GM12878 (cell line): Measurements from ENCODE around the gene CSK. TPM values are rescaled to one million over a fixed set of nuclear protein-coding genes. Genes with fewer than 3 reads are reported as not detected.
A peak's percentile ranks its signal among the peaks of the same experiment; 100 is the strongest.

Experiments
- CREM ChIP-seq: IDR thresholded peaks from 2 replicates; pipeline ENCODE4 v1.6.1; 2014; ENCODE audit warnings: antibody characterized with exemption, low read depth
- EP300 ChIP-seq, 2 experiments: fragments of 150-350 bp in 1 of 2; IDR thresholded peaks; 2 replicates each; pipeline ENCODE4 v1.6.1; 2011 to 2012; ENCODE audit warnings: low read depth in 2 of 2, low read length in 2 of 2, borderline replicate concordance in 1 of 2, improper control_type of control experiment in 1 of 2, inconsistent platforms in 1 of 2; ENCODE audit not compliant: control insufficient read depth in 1 of 2
- FOXM1 ChIP-seq: IDR thresholded peaks from 2 replicates; pipeline ENCODE4 v1.6.1; 2012; ENCODE audit warnings: low read depth, mild to moderate bottlenecking, inconsistent platforms, low read length, moderate library complexity
- GATAD2B ChIP-seq: fragments of 450-650 bp; conservative IDR thresholded peaks from 2 replicates; pipeline ENCODE4 v1.6.1; 2017; ENCODE audit warnings: low read depth, mild to moderate bottlenecking, moderate library complexity
- HDGF ChIP-seq: fragments of 450-650 bp; IDR thresholded peaks from 2 replicates; pipeline ENCODE4 v1.6.1; 2016; ENCODE audit warnings: antibody characterized with exemption
- IKZF1 ChIP-seq: fragments of 450-650 bp; conservative IDR thresholded peaks from 2 replicates; pipeline ENCODE4 v1.6.1; 2017; ENCODE audit warnings: antibody characterized with exemption, mild to moderate bottlenecking
- IRF4 ChIP-seq: IDR thresholded peaks from 2 replicates; pipeline ENCODE4 v1.6.1; 2011; ENCODE audit warnings: low read depth, low read length
- MTA2 ChIP-seq: fragments of 450-650 bp; IDR thresholded peaks from 2 replicates; pipeline ENCODE4 v1.6.1; 2016; ENCODE audit warnings: low read depth, mild to moderate bottlenecking, moderate library complexity
- MXI1 ChIP-seq: fragments of 150-350 bp; IDR thresholded peaks from 2 replicates; pipeline ENCODE4 v1.6.1; 2011; ENCODE audit warnings: low read depth, mild to moderate bottlenecking, inconsistent platforms, low read length, improper control_type of control experiment
- NR2C1 ChIP-seq: fragments of 450-650 bp; IDR thresholded peaks from 2 replicates; pipeline ENCODE4 v1.6.1; 2017; ENCODE audit warnings: antibody characterized with exemption, mild to moderate bottlenecking, moderate library complexity
- POLR2AphosphoS2 ChIP-seq: IDR thresholded peaks from 2 replicates; pipeline ENCODE4 v1.6.1; 2011; ENCODE audit warnings: low read depth, mild to moderate bottlenecking, low read length, improper control_type of control experiment, moderate library complexity
- RAD51 ChIP-seq: fragments of 450-650 bp; IDR thresholded peaks from 2 replicates; pipeline ENCODE4 v1.6.1; 2016; ENCODE audit warnings: moderate library complexity, mild to moderate bottlenecking, inconsistent platforms
- RCOR1 ChIP-seq: conservative IDR thresholded peaks from 2 replicates; pipeline ENCODE4 v1.6.1; 2012; ENCODE audit warnings: low read depth, low read length, improper control_type of control experiment
- SMARCA5 ChIP-seq: fragments of 450-650 bp; IDR thresholded peaks from 2 replicates; pipeline ENCODE4 v1.6.1; 2017; ENCODE audit warnings: mild to moderate bottlenecking
- STAT1 ChIP-seq: fragments of 450-650 bp; conservative IDR thresholded peaks from 2 replicates; pipeline ENCODE4 v1.6.1; 2014; ENCODE audit warnings: antibody characterized with exemption, mild to moderate bottlenecking
- SUPT20H ChIP-seq: IDR thresholded peaks from 2 replicates; pipeline ENCODE4 v1.6.1; 2011; ENCODE audit warnings: low read depth, mild to moderate bottlenecking, low read length, moderate library complexity, borderline replicate concordance; ENCODE audit not compliant: control insufficient read depth
- YY1 ChIP-seq: IDR thresholded peaks from 2 replicates; pipeline ENCODE4 v1.6.1; 2011; ENCODE audit warnings: low read depth, mild to moderate bottlenecking, low read length
- ZBTB33 ChIP-seq: fragments of 450-650 bp; IDR thresholded peaks from 2 replicates; pipeline ENCODE4 v1.6.1; 2017; ENCODE audit warnings: mild to moderate bottlenecking
- ZNF217 ChIP-seq: fragments of 450-650 bp; IDR thresholded peaks from 2 replicates; pipeline ENCODE4 v1.6.1; 2017; ENCODE audit warnings: antibody characterized with exemption, mild to moderate bottlenecking
- ZNF592 ChIP-seq: fragments of 450-650 bp; IDR thresholded peaks from 2 replicates; pipeline ENCODE4 v1.6.1; 2017; ENCODE audit warnings: mild to moderate bottlenecking, moderate library complexity
- ZZZ3 ChIP-seq: IDR thresholded peaks from 2 replicates; pipeline ENCODE4 v1.6.1; 2011; ENCODE audit warnings: low read depth; ENCODE audit not compliant: control insufficient read depth, insufficient read length
- polyA plus RNA-seq, 11 experiments: library from polyadenylated mRNA; depleted of rRNA in 4 of 11; unstranded in 6 of 11; stranded (reverse) in 5 of 11; fragments of >200 nt; fragmentation: Nextera tagmentation in 4 of 11; fragmentation: Illumina TruSeq in 1 of 11; extraction: Ambion mirVana in 4 of 11; extraction: Trizol in 1 of 11; gene quantifications; 1 replicate in 1 of 11; 2 replicates in 10 of 11; pipeline versions ENCODE4 v1.2.1 to v1.2.3, GENCODE V29; 2011 to 2016; ENCODE audit warnings: inconsistent platforms in 2 of 11, missing spikeins in 2 of 11, low read depth in 1 of 11
- total RNA-seq, 4 experiments: library from RNA; depleted of rRNA in 3 of 4; stranded (reverse); fragments of >200 nt in 3 of 4; fragmentation: Illumina TruSeq in 1 of 4; extraction: Trizol in 1 of 4; gene quantifications; 2 replicates each; pipeline versions ENCODE4 v1.2.1 to v1.2.3, GENCODE V29; 2013 to 2021
- TF ChIP-seq, protein P1 (sequence below): fragments of 450-650 bp; IDR thresholded peaks from 2 replicates; pipeline ENCODE4 v1.6.1; 2016; ENCODE audit warnings: mild to moderate bottlenecking
- TF ChIP-seq, protein P2 (sequence below): fragments of 150-350 bp; IDR thresholded peaks from 2 replicates; pipeline ENCODE4 v1.6.1; 2014; ENCODE audit warnings: mild to moderate bottlenecking, low read depth, low read length

The CSK gene
- total and polyA plus RNA-seq, 10 of the 15 experiments (the other 5 are each of a cell fraction or from before 2014, with no cell fraction given), result 3.4 to 327 (median 75.8) TPM

- TF ChIP-seq EP300 (IDR thresholded peaks at IDR 0.05; ENCODE audit: borderline replicate concordance in 1 of 2, control insufficient read depth in 1 of 2, low read depth in 2 of 2, low read length in 2 of 2) (peak in 1 of 2 experiments; percentile 44; a peak in 1 of 4 replicates), MTA2 (peak; percentile 35; the same call in 1 of the 2 replicates), SMARCA5 (no peak), SUPT20H (no peak), IKZF1 (peak; percentile 87), STAT1 (no peak), YY1 (no peak), ZBTB33 (no peak), ZNF217 (0 out of 2 replicates have a peak, but pooled peaks have one; percentile 24), RAD51 (peak; percentile 83), MXI1 (no peak), HDGF (0 out of 2 replicates have a peak, but pooled peaks have one; percentile 61), NR2C1 (no peak), ZZZ3 (no peak), POLR2AphosphoS2 (no peak), ZNF592 (no peak; the same call in 1 of the 2 replicates), RCOR1 (no peak), IRF4 (no peak), FOXM1 (no peak), GATAD2B (peak; percentile 21), CREM (no peak)
- TF ChIP-seq, protein P1, sequence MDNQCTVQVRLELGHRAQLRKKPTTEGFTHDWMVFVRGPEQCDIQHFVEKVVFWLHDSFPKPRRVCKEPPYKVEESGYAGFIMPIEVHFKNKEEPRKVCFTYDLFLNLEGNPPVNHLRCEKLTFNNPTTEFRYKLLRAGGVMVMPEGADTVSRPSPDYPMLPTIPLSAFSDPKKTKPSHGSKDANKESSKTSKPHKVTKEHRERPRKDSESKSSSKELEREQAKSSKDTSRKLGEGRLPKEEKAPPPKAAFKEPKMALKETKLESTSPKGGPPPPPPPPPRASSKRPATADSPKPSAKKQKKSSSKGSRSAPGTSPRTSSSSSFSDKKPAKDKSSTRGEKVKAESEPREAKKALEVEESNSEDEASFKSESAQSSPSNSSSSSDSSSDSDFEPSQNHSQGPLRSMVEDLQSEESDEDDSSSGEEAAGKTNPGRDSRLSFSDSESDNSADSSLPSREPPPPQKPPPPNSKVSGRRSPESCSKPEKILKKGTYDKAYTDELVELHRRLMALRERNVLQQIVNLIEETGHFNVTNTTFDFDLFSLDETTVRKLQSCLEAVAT, result 0 out of 2 replicates have a peak, but pooled peaks have one; percentile 25
- TF ChIP-seq, protein P2, sequence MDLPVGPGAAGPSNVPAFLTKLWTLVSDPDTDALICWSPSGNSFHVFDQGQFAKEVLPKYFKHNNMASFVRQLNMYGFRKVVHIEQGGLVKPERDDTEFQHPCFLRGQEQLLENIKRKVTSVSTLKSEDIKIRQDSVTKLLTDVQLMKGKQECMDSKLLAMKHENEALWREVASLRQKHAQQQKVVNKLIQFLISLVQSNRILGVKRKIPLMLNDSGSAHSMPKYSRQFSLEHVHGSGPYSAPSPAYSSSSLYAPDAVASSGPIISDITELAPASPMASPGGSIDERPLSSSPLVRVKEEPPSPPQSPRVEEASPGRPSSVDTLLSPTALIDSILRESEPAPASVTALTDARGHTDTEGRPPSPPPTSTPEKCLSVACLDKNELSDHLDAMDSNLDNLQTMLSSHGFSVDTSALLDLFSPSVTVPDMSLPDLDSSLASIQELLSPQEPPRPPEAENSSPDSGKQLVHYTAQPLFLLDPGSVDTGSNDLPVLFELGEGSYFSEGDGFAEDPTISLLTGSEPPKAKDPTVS, result no peak
These were observed 6.7 kb upstream of the CSK start (continued) for GRCh38 chr15:74775132-74775562.
